IMR-90 (cell line): Measurements from ENCODE around the gene PIAS1. TPM values are rescaled to one million over a fixed set of nuclear protein-coding genes. Genes with fewer than 3 reads are reported as not detected.

Source experiments
- ATAC-seq: fragments of 200-7000 bp; cut with Tn5 transposase; 2 replicates; pipeline ENCODE4 v1.9.1; 2020; ENCODE audit warnings: low read depth, mild to moderate bottlenecking, moderate library complexity
- BruUV-seq: library from RNA; stranded (reverse); fragments of 400-500 nt; replicated peaks from 2 replicates; lab custom pipeline; 2021; lab: Mats Ljungman, UMichigan
- CTCF ChIA-PET: fragments of 300-600 bp; formaldehyde crosslinking; extraction: SDS; loops from one replicate; lab custom pipeline; 2021; ENCODE audit warnings: antibody characterized with exemption; lab: Yijun Ruan, JAX
- POLR2A ChIA-PET: fragments of 300-600 bp; sonication (Branson Sonifier 250); formaldehyde crosslinking; loops from one replicate; lab custom pipeline; 2022; ENCODE audit warnings: antibody characterized with exemption; ENCODE audit not compliant: unreplicated experiment; lab: Charles Lee
- DNase-seq: peaks from one replicate; pipeline ENCODE4 v3.0.0; 2013
- H2AFZ ChIP-seq: replicated peaks from 2 replicates; pipeline ENCODE3; 2013; ENCODE audit warnings: low read length, mild to moderate bottlenecking; ENCODE audit not compliant: poor library complexity
- H2AK5ac ChIP-seq: 2 replicates; pipeline ENCODE4 v1.6.1; 2013; ENCODE audit warnings: low read depth, low read length, inconsistent platforms
- H2AK9ac ChIP-seq: replicated peaks from 2 replicates; pipeline ENCODE3; 2013; ENCODE audit warnings: mild to moderate bottlenecking, low read depth, low read length, moderate library complexity; ENCODE audit not compliant: poor library complexity
- H2BK120ac ChIP-seq: 2 replicates; pipeline ENCODE4 v1.6.1; 2013; ENCODE audit warnings: low read depth, low read length, inconsistent platforms
- H2BK15ac ChIP-seq: 3 replicates; pipeline ENCODE4 v1.6.1; 2013; ENCODE audit warnings: low read depth, low read length, inconsistent platforms
- H2BK20ac ChIP-seq: 2 replicates; pipeline ENCODE4 v1.6.1; 2013; ENCODE audit warnings: low read depth, mild to moderate bottlenecking, inconsistent platforms, low read length, moderate library complexity
- H2BK5ac ChIP-seq: 2 replicates; pipeline ENCODE4 v1.6.1; 2013; ENCODE audit warnings: mild to moderate bottlenecking, low read depth, low read length, inconsistent platforms; ENCODE audit not compliant: poor library complexity, severe bottlenecking
- H3K14ac ChIP-seq: replicated peaks from 2 replicates; pipeline ENCODE4 v1.6.1; 2013; ENCODE audit warnings: low read depth, low read length, inconsistent platforms
- H3K18ac ChIP-seq: 2 replicates; pipeline ENCODE4 v1.6.1; 2013; ENCODE audit warnings: low read depth, low read length, control low read depth
- H3K23ac ChIP-seq: 2 replicates; pipeline ENCODE4 v1.6.1; 2013; ENCODE audit warnings: low read depth, low read length, inconsistent platforms
- H3K27ac ChIP-seq: 2 replicates; pipeline ENCODE4 v1.5.1; 2013; ENCODE audit warnings: mild to moderate bottlenecking, control low read depth, low read length; ENCODE audit not compliant: insufficient read depth
- H3K27me3 ChIP-seq: 2 replicates; pipeline ENCODE4 v1.6.1; 2013; ENCODE audit warnings: low read length; ENCODE audit not compliant: control insufficient read depth, insufficient read depth
- H3K36me3 ChIP-seq: 2 replicates; pipeline ENCODE4 v1.6.1; 2013; ENCODE audit warnings: low read length, mixed read lengths; ENCODE audit not compliant: control insufficient read depth, insufficient read depth
- H3K4ac ChIP-seq: 2 replicates; pipeline ENCODE4 v1.6.1; 2013; ENCODE audit warnings: low read depth, low read length, inconsistent platforms
- H3K4me1 ChIP-seq: 2 replicates; pipeline ENCODE4 v1.6.1; 2013; ENCODE audit warnings: low read length, mixed read lengths; ENCODE audit not compliant: control insufficient read depth, insufficient read depth
- H3K4me2 ChIP-seq: 2 replicates; pipeline ENCODE4 v1.6.1; 2013; ENCODE audit warnings: low read depth, mild to moderate bottlenecking, control low read depth, low read length, moderate library complexity
- H3K4me3 ChIP-seq: 2 replicates; pipeline ENCODE4 v1.5.1; 2013; ENCODE audit warnings: low read depth, mild to moderate bottlenecking, control low read depth, low read length, moderate library complexity; ENCODE audit not compliant: insufficient read depth
- H3K56ac ChIP-seq: 2 replicates; pipeline ENCODE4 v1.6.1; 2013; ENCODE audit warnings: low read length, inconsistent platforms; ENCODE audit not compliant: insufficient read depth; ENCODE audit errors: extremely low read depth
- H3K79me1 ChIP-seq, 2 experiments: 2 replicates each; pipeline ENCODE4 v1.6.1; 2013; ENCODE audit warnings: low read length in 2 of 2, inconsistent platforms in 1 of 2, low read depth in 1 of 2
- H3K9ac ChIP-seq: 2 replicates; pipeline ENCODE4 v1.6.1; 2013; ENCODE audit warnings: low read depth, low read length, control low read depth
- H3K9me1 ChIP-seq: 2 replicates; pipeline ENCODE4 v1.6.1; 2013; ENCODE audit warnings: low read length, inconsistent platforms; ENCODE audit not compliant: insufficient read depth
- H3K9me3 ChIP-seq: 2 replicates; pipeline ENCODE4 v1.6.1; 2013; ENCODE audit warnings: low read length; ENCODE audit not compliant: control insufficient read depth, insufficient read depth
- H4K20me1 ChIP-seq: 2 replicates; pipeline ENCODE4 v1.6.1; 2013; ENCODE audit warnings: low read length, inconsistent platforms; ENCODE audit not compliant: insufficient read depth
- H4K5ac ChIP-seq: 2 replicates; pipeline ENCODE4 v1.6.1; 2013; ENCODE audit warnings: mild to moderate bottlenecking, low read depth, low read length, control low read depth
- H4K8ac ChIP-seq, 2 experiments: 2 replicates each; pipeline ENCODE4 v1.6.1; 2013; ENCODE audit warnings: low read depth in 2 of 2, low read length in 2 of 2, control low read depth in 1 of 2, inconsistent platforms in 1 of 2
- H4K91ac ChIP-seq: 2 replicates; pipeline ENCODE4 v1.6.1; 2013; ENCODE audit warnings: low read depth, low read length, inconsistent platforms; ENCODE audit not compliant: insufficient read depth
- BHLHE40 ChIP-seq: fragments of 150-350 bp; IDR thresholded peaks from 2 replicates; pipeline ENCODE4 v1.6.1; 2016; ENCODE audit warnings: mild to moderate bottlenecking, low read depth, low read length
- CEBPB ChIP-seq: IDR thresholded peaks from 2 replicates; pipeline ENCODE4 v1.6.1; 2012; ENCODE audit warnings: low read depth, low read length, improper control_type of control experiment
- CHD1 ChIP-seq: IDR thresholded peaks from 2 replicates; pipeline ENCODE4 v1.6.1; 2012; ENCODE audit warnings: low read depth, low read length, improper control_type of control experiment
- CTCF ChIP-seq: conservative IDR thresholded peaks from 2 replicates; pipeline ENCODE4 v1.5.1; 2012; ENCODE audit warnings: mild to moderate bottlenecking, low read depth, low read length, improper control_type of control experiment
- ELK1 ChIP-seq: fragments of 150-350 bp; IDR thresholded peaks from 2 replicates; pipeline ENCODE4 v1.6.1; 2016; ENCODE audit warnings: low read depth, mild to moderate bottlenecking, low read length, moderate library complexity, borderline replicate concordance
- FOS ChIP-seq: fragments of 150-350 bp; IDR thresholded peaks from 2 replicates; pipeline ENCODE4 v1.6.1; 2016; ENCODE audit warnings: low read depth, low read length
- MAFK ChIP-seq: IDR thresholded peaks from 2 replicates; pipeline ENCODE4 v1.6.1; 2012; ENCODE audit warnings: low read depth, low read length, improper control_type of control experiment
- MAZ ChIP-seq: IDR thresholded peaks from 2 replicates; pipeline ENCODE4 v1.6.1; 2012; ENCODE audit warnings: low read depth, mild to moderate bottlenecking, low read length, improper control_type of control experiment, moderate library complexity, borderline replicate concordance
- MXI1 ChIP-seq: IDR thresholded peaks from 2 replicates; pipeline ENCODE4 v1.6.1; 2012; ENCODE audit warnings: low read depth, mild to moderate bottlenecking, low read length, moderate library complexity, borderline replicate concordance
- NFE2L2 ChIP-seq: fragments of 150-350 bp; IDR thresholded peaks from 2 replicates; pipeline ENCODE4 v1.6.1; 2016; ENCODE audit warnings: low read depth, mild to moderate bottlenecking, low read length
- POLR2A ChIP-seq: IDR thresholded peaks from 2 replicates; pipeline ENCODE4 v1.6.1; 2012; ENCODE audit warnings: mild to moderate bottlenecking, low read depth, low read length
- RAD21 ChIP-seq: IDR thresholded peaks from 2 replicates; pipeline ENCODE4 v1.6.1; 2012; ENCODE audit warnings: low read length, improper control_type of control experiment
- RCOR1 ChIP-seq: IDR thresholded peaks from 2 replicates; pipeline ENCODE4 v1.6.1; 2012; ENCODE audit warnings: mild to moderate bottlenecking, low read length, improper control_type of control experiment; ENCODE audit not compliant: insufficient replicate concordance
- RFX5 ChIP-seq: IDR thresholded peaks from 2 replicates; pipeline ENCODE4 v1.8.0; 2012; ENCODE audit warnings: low read depth, mild to moderate bottlenecking, low read length, moderate library complexity
- SMC3 ChIP-seq: fragments of 150-350 bp; IDR thresholded peaks from 2 replicates; pipeline ENCODE4 v1.6.1; 2016; ENCODE audit warnings: low read depth, mild to moderate bottlenecking, antibody characterized with exemption, low read length, moderate library complexity
- WGBS, 2 experiments: methylation state at CpG; one replicate each; pipeline versions ENCODE4 v1.1.5 to v1.1.7; 2013; ENCODE audit warnings: missing lambda C conversion rate in 2 of 2; ENCODE audit not compliant: insufficient read length in 1 of 2; ENCODE audit errors: extremely low coverage in 2 of 2; 5-methylcytosine and 5-hydroxymethylcytosine counted together
- dilution Hi-C: fragments of 300-500 bp; cut with HindIII; formaldehyde crosslinking; loops from one replicate; pipeline ENCODE4 v1.14.3; 2018; ENCODE audit warnings: low sequenced_read_pairs; ENCODE audit not compliant: unreplicated experiment
- in situ Hi-C: fragments of 300-500 bp; cut with MboI; formaldehyde crosslinking; loops from 3 replicates; pipeline ENCODE4 v1.14.3; 2019; ENCODE audit warnings: low sequenced_read_pairs, inconsistent platforms, mixed read lengths
- intact Hi-C: fragments of 100-400 bp; cut with micrococcal nuclease; formaldehyde crosslinking; loops from 2 replicates; pipeline ENCODE4 v1.10.0; 2022
- polyA plus RNA-seq, 3 experiments: library from polyadenylated mRNA; depleted of rRNA; stranded (reverse); fragments of >200 nt; gene quantifications; 2 replicates each; pipeline ENCODE4 v1.2.3, GENCODE V29; 2012; ENCODE audit warnings: low replicate concordance in 1 of 3
- total RNA-seq: library from RNA; depleted of rRNA; stranded (reverse); fragments of >200 nt; gene quantifications from 2 replicates; pipeline ENCODE4 v1.2.3, GENCODE V29; 2012
- TF ChIP-seq, protein P1 (sequence below): fragments of 150-350 bp; IDR thresholded peaks from 2 replicates; pipeline ENCODE4 v1.6.1; 2017; ENCODE audit warnings: mild to moderate bottlenecking, antibody characterized with exemption, low read length, low read depth

Gene PIAS1
- total and polyA plus RNA-seq, 2 of the 4 experiments (the other 2 are of a cell fraction), result 20.0 to 63.6 TPM

DNA sequence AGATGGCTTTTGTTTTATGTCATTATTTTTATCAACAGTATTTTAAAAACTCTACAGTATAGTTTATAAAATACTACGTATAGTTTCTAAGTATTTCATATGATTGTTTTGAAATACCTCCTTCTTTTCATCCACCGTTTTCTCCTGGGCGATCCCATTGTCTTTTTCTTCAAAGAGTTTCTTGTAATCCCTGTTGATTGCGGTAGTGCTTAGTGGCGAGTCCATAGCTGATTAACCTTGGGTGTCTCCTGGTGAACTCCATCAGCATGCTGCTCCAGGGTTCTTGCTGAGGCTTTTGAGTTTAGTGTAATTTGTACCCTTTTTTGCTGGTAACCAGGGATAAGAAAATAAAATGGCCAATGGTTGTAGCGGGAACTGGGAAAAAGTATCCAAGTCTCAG, 3.6 kb downstream of the PIAS1 start:
- Histone ChIP-seq H3K4me2 (no peak overlapping the region), H4K8ac (no peak overlapping the region), H2AFZ (no peak overlapping the region), H3K4me1 (no peaks in the 10 kb centered on the region; the same call in 1 of the 2 replicates), H3K9me1 (no peaks in the 10 kb centered on the region), H3K9me3 (no peaks in the 10 kb centered on the region), H3K14ac (no peak overlapping the region), H3K27me3 (no peaks in the 10 kb centered on the region), H2BK5ac (no peak overlapping the region), H2BK20ac (no peak overlapping the region), H4K20me1 (peaks cover 67% of the 10 kb centered on the region), H3K9ac (no peak overlapping the region), H3K36me3 (0 out of 2 replicates have a peak, but pooled peaks cover 2% of the 10 kb centered on the region), H3K18ac (no peak overlapping the region), H3K79me1 (peaks cover 2 to 54% of the 10 kb centered on the region in 2 experiments; a peak in 2 of 4 replicates), H2AK9ac (no peak overlapping the region), H3K4me3 (no peak overlapping the region), H3K23ac (no peak overlapping the region; the same call in 1 of the 2 replicates), H4K91ac (no peak overlapping the region), H3K4ac (no peak overlapping the region), H2AK5ac (no peak overlapping the region), H2BK120ac (no peak overlapping the region), H2BK15ac (no peak overlapping the region), H3K56ac (no peak overlapping the region), H4K5ac (no peak overlapping the region), H3K27ac (no peak overlapping the region)
- ChIA-PET CTCF (no interaction called here), POLR2A (no interaction called here)
- in situ Hi-C loops (no loop called here), intact Hi-C loops (no loop called here), dilution Hi-C loops (no loop called here)
- DNase-seq, result no peak
- no TSS peak for BruUV-seq
- TF ChIP-seq RCOR1, result no peak
- no peak for TF ChIP-seq ELK1
- TF ChIP-seq, protein P1, sequence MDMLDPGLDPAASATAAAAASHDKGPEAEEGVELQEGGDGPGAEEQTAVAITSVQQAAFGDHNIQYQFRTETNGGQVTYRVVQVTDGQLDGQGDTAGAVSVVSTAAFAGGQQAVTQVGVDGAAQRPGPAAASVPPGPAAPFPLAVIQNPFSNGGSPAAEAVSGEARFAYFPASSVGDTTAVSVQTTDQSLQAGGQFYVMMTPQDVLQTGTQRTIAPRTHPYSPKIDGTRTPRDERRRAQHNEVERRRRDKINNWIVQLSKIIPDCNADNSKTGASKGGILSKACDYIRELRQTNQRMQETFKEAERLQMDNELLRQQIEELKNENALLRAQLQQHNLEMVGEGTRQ, result no peak
- no peak for TF ChIP-seq CTCF
- no peak for TF ChIP-seq POLR2A
- no peak for TF ChIP-seq RFX5
- TF ChIP-seq CHD1, result no peak
- TF ChIP-seq MAFK, result no peak
- TF ChIP-seq RAD21, result no peak
- no peak for TF ChIP-seq MXI1
- no peak for TF ChIP-seq SMC3
- no peak for TF ChIP-seq CEBPB
- no peak for TF ChIP-seq BHLHE40
- TF ChIP-seq MAZ, result no peak
- no peak for TF ChIP-seq NFE2L2
- no peak for TF ChIP-seq FOS
- no peak for ATAC-seq
- no CpG with 5 or more reads among the region's 6 CpGs for WGBS, 2 experiments
